HEK293 (cell line): Measurements from ENCODE around the gene ISY1.

ENCODE experiments used
- ZNF169 ChIP-seq: fragments of 450-650 bp; formaldehyde crosslinking; IDR thresholded peaks from 2 replicates; pipeline ENCODE4 v1.5.1; 2016; ENCODE audit warnings: missing biosample characterization, missing genetic modification characterization
- TF ChIP-seq, protein P1 (sequence below): fragments of 450-650 bp; formaldehyde crosslinking; IDR thresholded peaks from 2 replicates; pipeline ENCODE4 v1.5.1; 2016; ENCODE audit warnings: missing biosample characterization, missing genetic modification characterization

DNA sequence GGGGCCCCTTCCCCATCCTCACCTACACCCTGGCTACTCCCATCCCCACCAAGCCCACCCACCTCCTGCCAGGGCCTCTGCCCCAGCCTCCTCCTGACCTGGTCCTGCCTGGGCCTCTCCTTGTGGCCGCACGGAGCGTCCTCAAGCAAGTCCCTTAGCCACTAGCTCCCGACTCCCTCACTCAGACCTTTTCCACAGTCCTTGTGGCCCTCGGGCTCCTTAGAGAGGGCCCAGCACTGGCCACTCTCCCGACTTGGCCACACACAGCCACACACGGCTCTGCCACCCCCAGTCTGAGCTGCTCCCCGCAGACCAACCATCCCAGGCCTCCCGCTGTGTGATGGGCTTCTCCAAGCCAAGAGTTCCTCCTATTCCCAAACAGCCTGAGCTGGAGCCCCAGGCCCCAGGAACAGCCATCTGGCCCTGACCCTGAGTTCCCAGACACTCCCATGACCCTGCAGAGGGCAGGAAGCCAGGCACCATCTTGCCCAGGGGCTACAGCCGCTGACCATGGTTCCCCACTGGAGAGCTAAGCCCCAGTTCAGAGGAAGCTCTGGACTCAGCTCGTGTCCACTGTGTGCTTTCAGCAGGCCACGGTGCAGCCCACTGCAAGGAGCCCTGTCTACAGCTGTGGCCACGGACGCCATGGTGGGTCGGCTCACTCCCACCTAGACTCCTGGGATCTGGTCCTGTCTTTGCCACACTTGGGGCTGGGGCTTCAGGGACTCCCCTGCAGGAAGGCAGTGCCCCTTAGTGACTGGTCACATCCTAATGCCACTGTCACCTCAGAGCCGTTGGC lies 32.3 kb downstream of the ISY1 start:
- TF ChIP-seq, protein P1, sequence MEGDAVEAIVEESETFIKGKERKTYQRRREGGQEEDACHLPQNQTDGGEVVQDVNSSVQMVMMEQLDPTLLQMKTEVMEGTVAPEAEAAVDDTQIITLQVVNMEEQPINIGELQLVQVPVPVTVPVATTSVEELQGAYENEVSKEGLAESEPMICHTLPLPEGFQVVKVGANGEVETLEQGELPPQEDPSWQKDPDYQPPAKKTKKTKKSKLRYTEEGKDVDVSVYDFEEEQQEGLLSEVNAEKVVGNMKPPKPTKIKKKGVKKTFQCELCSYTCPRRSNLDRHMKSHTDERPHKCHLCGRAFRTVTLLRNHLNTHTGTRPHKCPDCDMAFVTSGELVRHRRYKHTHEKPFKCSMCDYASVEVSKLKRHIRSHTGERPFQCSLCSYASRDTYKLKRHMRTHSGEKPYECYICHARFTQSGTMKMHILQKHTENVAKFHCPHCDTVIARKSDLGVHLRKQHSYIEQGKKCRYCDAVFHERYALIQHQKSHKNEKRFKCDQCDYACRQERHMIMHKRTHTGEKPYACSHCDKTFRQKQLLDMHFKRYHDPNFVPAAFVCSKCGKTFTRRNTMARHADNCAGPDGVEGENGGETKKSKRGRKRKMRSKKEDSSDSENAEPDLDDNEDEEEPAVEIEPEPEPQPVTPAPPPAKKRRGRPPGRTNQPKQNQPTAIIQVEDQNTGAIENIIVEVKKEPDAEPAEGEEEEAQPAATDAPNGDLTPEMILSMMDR = no peak
- no peak for TF ChIP-seq ZNF169 (tag by site-specific recombination)
